Measurements from ENCODE around the gene SLC6A3.

DNA sequence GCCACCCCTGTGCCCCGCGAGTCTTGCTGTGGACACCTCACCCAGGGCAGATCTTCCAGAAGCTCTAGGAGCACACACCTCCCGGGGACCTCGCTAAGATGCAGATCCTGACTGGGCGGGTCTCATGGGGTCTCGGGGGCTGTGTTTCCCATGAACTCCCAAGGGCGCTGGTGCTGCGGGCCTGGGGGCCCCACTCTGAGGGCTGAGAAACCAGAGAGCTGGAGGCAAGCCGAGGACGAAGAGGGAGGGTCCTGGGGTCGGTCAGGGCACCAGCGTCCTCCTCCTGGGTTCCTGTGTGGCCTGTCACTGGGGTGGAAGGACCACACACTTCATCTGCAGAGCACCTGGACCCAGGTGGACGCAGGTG lies 30.2 kb downstream of the SLC6A3 start:
- TF ChIP-seq, protein P1, sequence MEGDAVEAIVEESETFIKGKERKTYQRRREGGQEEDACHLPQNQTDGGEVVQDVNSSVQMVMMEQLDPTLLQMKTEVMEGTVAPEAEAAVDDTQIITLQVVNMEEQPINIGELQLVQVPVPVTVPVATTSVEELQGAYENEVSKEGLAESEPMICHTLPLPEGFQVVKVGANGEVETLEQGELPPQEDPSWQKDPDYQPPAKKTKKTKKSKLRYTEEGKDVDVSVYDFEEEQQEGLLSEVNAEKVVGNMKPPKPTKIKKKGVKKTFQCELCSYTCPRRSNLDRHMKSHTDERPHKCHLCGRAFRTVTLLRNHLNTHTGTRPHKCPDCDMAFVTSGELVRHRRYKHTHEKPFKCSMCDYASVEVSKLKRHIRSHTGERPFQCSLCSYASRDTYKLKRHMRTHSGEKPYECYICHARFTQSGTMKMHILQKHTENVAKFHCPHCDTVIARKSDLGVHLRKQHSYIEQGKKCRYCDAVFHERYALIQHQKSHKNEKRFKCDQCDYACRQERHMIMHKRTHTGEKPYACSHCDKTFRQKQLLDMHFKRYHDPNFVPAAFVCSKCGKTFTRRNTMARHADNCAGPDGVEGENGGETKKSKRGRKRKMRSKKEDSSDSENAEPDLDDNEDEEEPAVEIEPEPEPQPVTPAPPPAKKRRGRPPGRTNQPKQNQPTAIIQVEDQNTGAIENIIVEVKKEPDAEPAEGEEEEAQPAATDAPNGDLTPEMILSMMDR (conservative IDR thresholded peaks at IDR 0.05 in 1 of 2, IDR thresholded peaks at IDR 0.05 in 1 of 2; ENCODE audit: low read depth in 1 of 2, low read length in 2 of 2) = no peak
- TF ChIP-seq EZH2 (IDR thresholded peaks at IDR 0.05; ENCODE audit: low read length, missing control alignments) = no peak

All from fibroblast of lung (primary cell).